Sigmoid colon (tissue), 7 donors: Measurements from ENCODE around the gene GRIK1. TPM values are rescaled to one million over a fixed set of nuclear protein-coding genes. Genes with fewer than 3 reads are reported as not detected.

Source experiments
- DNase-seq: peaks from one replicate; pipeline ENCODE4 v3.0.0-alpha.2; 2019
- H3K27ac ChIP-seq, 4 donors: fragments of 200-600 bp; sonication (generic); one replicate each; pipeline ENCODE4 v1.5.1; 2016 to 2019; ENCODE audit warnings: mild to moderate bottlenecking in 1 of 4
- H3K27me3 ChIP-seq, 3 donors: fragments of 200-600 bp; sonication (generic); one replicate each; pipeline ENCODE4 v1.5.1; 2019; ENCODE audit warnings: mild to moderate bottlenecking in 1 of 3
- H3K36me3 ChIP-seq, 4 donors: fragments of 200-600 bp; sonication (generic); one replicate each; pipeline ENCODE4 v1.5.1; 2016 to 2019
- H3K4me1 ChIP-seq, 4 donors: fragments of 200-600 bp; sonication (generic); one replicate each; pipeline ENCODE4 v1.5.1; 2017 to 2019
- H3K4me3 ChIP-seq, 4 donors: fragments of 200-600 bp; sonication (generic); one replicate each; pipeline ENCODE4 v1.5.1; 2017 to 2019; ENCODE audit warnings: mild to moderate bottlenecking in 2 of 4, moderate library complexity in 1 of 4
- H3K9me3 ChIP-seq, 4 donors: fragments of 200-600 bp in 3 of 4; sonication (generic) in 3 of 4; one replicate each; pipeline versions ENCODE4 v1.5.1 to v1.6.1; 2013 to 2019
- EP300 ChIP-seq, 4 donors: sonication (generic); formaldehyde crosslinking; IDR thresholded peaks; one replicate each; pipeline ENCODE4 v1.6.1; 2017; ENCODE audit warnings: antibody characterized with exemption in 4 of 4
- POLR2A ChIP-seq, 2 donors: fragments of 450-650 bp; IDR thresholded peaks; one replicate each; pipeline ENCODE4 v1.6.1; 2016; ENCODE audit warnings: antibody characterized with exemption in 2 of 2, mild to moderate bottlenecking in 2 of 2, moderate library complexity in 2 of 2
- POLR2AphosphoS5 ChIP-seq, 4 donors: sonication (generic); formaldehyde crosslinking; IDR thresholded peaks; one replicate each; pipeline ENCODE4 v1.6.1; 2017; ENCODE audit warnings: antibody characterized with exemption in 4 of 4
- WGBS, 2 donors: extraction: QIAGEN DNeasy Blood & Tissue Kit; methylation state at CpG; one replicate each; pipeline ENCODE4 v1.1.7; 2013; 5-methylcytosine and 5-hydroxymethylcytosine counted together
- intact Hi-C: fragments of 100-400 bp; cut with DNase I; formaldehyde crosslinking; loops from one replicate; pipeline ENCODE4 v1.15.1; 2023
- polyA plus RNA-seq, 3 donors: library from polyadenylated mRNA; stranded (reverse); fragments of 200-250 nt; gene quantifications; one replicate each; pipeline ENCODE4 v1.2.3, GENCODE V29; 2013
- total RNA-seq, 4 donors: library from RNA; depleted of rRNA; stranded (reverse); fragments of >200 nt; gene quantifications; one replicate each; pipeline ENCODE4 v1.1.0, GENCODE V29; 2016
- TF ChIP-seq, protein P1 (sequence below), 4 experiments: fragments of 450-650 bp in 3 of 4; fragments of 200-600 bp in 1 of 4; IDR thresholded peaks; one replicate each; pipeline ENCODE4 v1.5.1; 2016 to 2019; ENCODE audit warnings: antibody characterized with exemption in 4 of 4, mild to moderate bottlenecking in 3 of 4, moderate library complexity in 2 of 4
- donor health status: healthy with polysubstance abuse.
- donor health status: Bipolar disorder and iron deficiency.
- donor health status: healthy.

The GRIK1 gene
- total and polyA plus RNA-seq, 7 donors = under 0.01 to 0.49 (median 0.13) TPM; not detected in 4

GRCh38 chr21:29875036-29875716 is 64.6 kb downstream of the GRIK1 start:
- TF ChIP-seq POLR2A (IDR thresholded peaks at IDR 0.05) (no peak), POLR2AphosphoS5 (IDR thresholded peaks at IDR 0.05) (no peak), EP300 (IDR thresholded peaks at IDR 0.05) (no peak)
- TF ChIP-seq, protein P1, sequence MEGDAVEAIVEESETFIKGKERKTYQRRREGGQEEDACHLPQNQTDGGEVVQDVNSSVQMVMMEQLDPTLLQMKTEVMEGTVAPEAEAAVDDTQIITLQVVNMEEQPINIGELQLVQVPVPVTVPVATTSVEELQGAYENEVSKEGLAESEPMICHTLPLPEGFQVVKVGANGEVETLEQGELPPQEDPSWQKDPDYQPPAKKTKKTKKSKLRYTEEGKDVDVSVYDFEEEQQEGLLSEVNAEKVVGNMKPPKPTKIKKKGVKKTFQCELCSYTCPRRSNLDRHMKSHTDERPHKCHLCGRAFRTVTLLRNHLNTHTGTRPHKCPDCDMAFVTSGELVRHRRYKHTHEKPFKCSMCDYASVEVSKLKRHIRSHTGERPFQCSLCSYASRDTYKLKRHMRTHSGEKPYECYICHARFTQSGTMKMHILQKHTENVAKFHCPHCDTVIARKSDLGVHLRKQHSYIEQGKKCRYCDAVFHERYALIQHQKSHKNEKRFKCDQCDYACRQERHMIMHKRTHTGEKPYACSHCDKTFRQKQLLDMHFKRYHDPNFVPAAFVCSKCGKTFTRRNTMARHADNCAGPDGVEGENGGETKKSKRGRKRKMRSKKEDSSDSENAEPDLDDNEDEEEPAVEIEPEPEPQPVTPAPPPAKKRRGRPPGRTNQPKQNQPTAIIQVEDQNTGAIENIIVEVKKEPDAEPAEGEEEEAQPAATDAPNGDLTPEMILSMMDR (IDR thresholded peaks at IDR 0.05) = no peak
- 59 to 78% methylated on average over 3 of the region's 3 CpGs for WGBS, 2 donors
- no peak for DNase-seq
- no peak overlapping the region for H3K4me3 ChIP-seq
- no peaks in the 10 kb centered on the region for H3K4me1 ChIP-seq
- no peak overlapping the region for H3K27ac ChIP-seq
- no peaks in the 10 kb centered on the region for H3K36me3 ChIP-seq
- intact Hi-C loops = no loop called here
- H3K27me3 ChIP-seq = no peaks in the 10 kb centered on the region
- H3K9me3 ChIP-seq = no peaks in the 10 kb centered on the region

DNA sequence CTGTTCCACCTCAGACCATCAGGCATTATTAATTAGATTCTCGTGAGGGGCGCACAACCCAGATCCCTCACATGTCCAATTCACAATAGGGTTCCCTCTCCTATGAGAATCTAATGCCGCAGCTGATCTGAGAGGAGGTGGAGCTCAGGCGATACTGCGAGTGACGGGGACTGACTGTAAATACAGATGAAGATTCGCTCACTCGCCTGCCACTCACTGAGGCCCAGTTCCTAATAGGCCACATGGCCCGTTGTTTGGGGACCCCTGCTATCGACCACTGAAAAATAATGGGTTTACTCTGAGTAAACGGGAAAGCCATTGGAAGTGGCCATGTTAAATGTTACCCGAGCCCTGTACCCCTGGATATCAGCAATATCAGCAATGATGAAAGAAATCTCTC is 65.9 kb downstream of the GRIK1 start:
- WGBS, 2 donors = 96% methylated on average over 12 of the region's 12 CpGs
- intact Hi-C loops = no loop called here
- Histone ChIP-seq H3K27ac (no peak overlapping the region), H3K36me3 (no peaks in the 10 kb centered on the region), H3K9me3 (no peaks in the 10 kb centered on the region), H3K4me1 (no peaks in the 10 kb centered on the region), H3K4me3 (no peak overlapping the region), H3K27me3 (no peaks in the 10 kb centered on the region)
- no peak for DNase-seq
- TF ChIP-seq POLR2AphosphoS5 (IDR thresholded peaks at IDR 0.05) (no peak), EP300 (IDR thresholded peaks at IDR 0.05) (no peak), POLR2A (IDR thresholded peaks at IDR 0.05) (no peak)
- TF ChIP-seq, protein P1 (IDR thresholded peaks at IDR 0.05) = no peak

DNA sequence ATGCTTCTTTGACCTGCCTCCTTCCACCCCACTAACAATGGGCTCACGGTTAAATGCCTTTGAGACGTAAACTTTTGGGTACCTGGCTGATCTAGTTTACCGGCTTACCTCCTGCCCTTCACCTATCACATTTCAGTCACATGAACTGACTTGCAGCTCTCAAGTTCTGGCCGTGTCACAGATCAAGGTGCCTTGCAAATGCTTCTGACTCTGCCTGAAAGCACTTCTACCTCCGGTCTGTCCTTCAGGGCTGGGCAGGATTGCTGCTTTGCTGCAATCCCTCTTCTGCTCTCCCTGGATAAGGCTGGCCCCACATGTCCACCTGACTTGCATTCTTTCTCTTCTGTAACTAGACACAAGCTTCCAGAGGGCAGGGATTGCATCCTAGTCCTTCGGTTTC is 69.0 kb downstream of the GRIK1 start:
- no peak overlapping the region for H3K4me3 ChIP-seq
- H3K27ac ChIP-seq = no peak overlapping the region
- WGBS, 2 donors = 66 to 75% methylated on average over 6 of the region's 6 CpGs
- no peak for DNase-seq
- TF ChIP-seq POLR2A (IDR thresholded peaks at IDR 0.05) = no peak
- TF ChIP-seq, protein P1 (IDR thresholded peaks at IDR 0.05) = no peak
- TF ChIP-seq EP300 (IDR thresholded peaks at IDR 0.05) = no peak
- no peak for TF ChIP-seq POLR2AphosphoS5 (IDR thresholded peaks at IDR 0.05)
- no peaks in the 10 kb centered on the region for H3K27me3 ChIP-seq
- H3K4me1 ChIP-seq = no peaks in the 10 kb centered on the region
- intact Hi-C loops = no loop called here
- no peaks in the 10 kb centered on the region for H3K9me3 ChIP-seq
- no peaks in the 10 kb centered on the region for H3K36me3 ChIP-seq

DNA sequence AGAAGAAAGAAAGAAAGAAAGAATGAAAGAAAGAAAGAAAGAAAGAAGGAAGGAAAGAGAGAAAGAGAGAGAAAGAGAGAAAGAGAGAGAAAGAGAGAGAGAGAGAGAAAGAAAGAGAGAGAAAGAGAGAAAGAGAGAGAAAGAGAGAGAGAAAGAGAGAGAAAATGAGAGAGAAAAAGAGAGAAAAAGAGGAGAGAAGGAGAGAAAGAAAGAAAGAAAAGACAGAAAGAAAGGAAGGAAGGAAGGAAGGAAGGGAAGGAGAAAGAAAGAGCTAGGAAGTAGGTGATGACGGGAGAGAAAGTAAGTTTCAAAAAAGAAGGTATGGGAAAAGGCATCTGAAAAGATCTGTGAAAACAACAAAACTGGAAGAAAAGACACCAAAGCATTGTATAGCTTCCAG is 72.0 kb downstream of the GRIK1 start:
- DNase-seq = no peak
- Histone ChIP-seq H3K4me3 (no peak overlapping the region), H3K27me3 (no peaks in the 10 kb centered on the region), H3K4me1 (no peaks in the 10 kb centered on the region), H3K9me3 (no peaks in the 10 kb centered on the region), H3K36me3 (no peaks in the 10 kb centered on the region), H3K27ac (no peak overlapping the region)
- TF ChIP-seq, protein P1 (IDR thresholded peaks at IDR 0.05) = no peak
- TF ChIP-seq POLR2AphosphoS5 (IDR thresholded peaks at IDR 0.05) (no peak), POLR2A (IDR thresholded peaks at IDR 0.05) (no peak), EP300 (IDR thresholded peaks at IDR 0.05) (no peak)
- intact Hi-C loops = no loop called here
- 81 to 86% methylated on average over 1 of the region's 1 CpG for WGBS, 2 donors

DNA sequence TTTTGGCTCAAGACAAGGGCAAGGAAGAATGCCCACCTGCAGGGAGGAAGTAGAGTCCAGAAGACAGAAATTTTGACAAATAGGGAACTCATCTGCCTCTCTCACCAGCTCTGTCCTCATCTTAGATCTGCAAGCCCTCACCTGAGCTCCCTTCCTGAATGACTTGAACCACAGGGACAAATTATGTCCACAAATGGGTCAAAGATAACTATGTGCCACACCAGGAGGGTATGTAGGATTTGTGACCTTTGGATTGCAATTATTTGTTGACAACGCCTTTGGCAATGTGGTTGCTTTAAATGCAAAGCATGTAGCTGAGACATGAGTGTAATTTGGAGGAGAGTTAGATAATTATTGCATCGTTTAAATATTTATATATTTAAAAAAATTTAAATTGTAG is 79.5 kb downstream of the GRIK1 start:
- no peak for DNase-seq
- TF ChIP-seq POLR2A (IDR thresholded peaks at IDR 0.05) (no peak), POLR2AphosphoS5 (IDR thresholded peaks at IDR 0.05) (no peak), EP300 (IDR thresholded peaks at IDR 0.05) (no peak)
- TF ChIP-seq, protein P1 (IDR thresholded peaks at IDR 0.05) = no peak
- Histone ChIP-seq H3K4me1 (no peaks in the 10 kb centered on the region), H3K27me3 (no peaks in the 10 kb centered on the region), H3K9me3 (no peaks in the 10 kb centered on the region), H3K4me3 (no peak overlapping the region), H3K27ac (no peak overlapping the region), H3K36me3 (no peaks in the 10 kb centered on the region)
- intact Hi-C loops = no loop called here
- WGBS, 2 donors = 25 to 79% methylated on average over 2 of the region's 2 CpGs
